ENCODE data around the gene RASSF1. TPM values are rescaled to one million over a fixed set of nuclear protein-coding genes. Genes with fewer than 3 reads are reported as not detected.
"Not testable (repeated sequence)": the region's sequence is repeated elsewhere in the genome, so short reads cannot be mapped to it uniquely, and the experiment has no call there.

Gene RASSF1
- total RNA-seq, 2 experiments from 2014 or later: 33.0 to 36.0 TPM

- Histone ChIP-seq H3K27ac (ENCODE audit: low read depth, low read length, poor library complexity, severe bottlenecking) (no peak overlapping the region), H3K9me2 (ENCODE audit: insufficient read depth, low read length) (no peaks in the 10 kb centered on the region), H3K79me2 (ENCODE audit: insufficient read depth, low read depth, low read length) (peaks cover 14% of the 10 kb centered on the region), H3K9me3 (ENCODE audit: low read length) (no peaks in the 10 kb centered on the region), H3K36me3 (ENCODE audit: insufficient read depth, low read length) (peaks cover 52% of the 10 kb centered on the region), H3K4me2 (ENCODE audit: low read length) (no peak overlapping the region), H3K4me3 (ENCODE audit: low read depth, low read length, poor library complexity, severe bottlenecking) (no peak overlapping the region), H3K4me1 (ENCODE audit: insufficient read depth, low read length, poor library complexity, severe bottlenecking) (no peaks in the 10 kb centered on the region), H4K20me1 (ENCODE audit: insufficient read depth, low read length) (no peaks in the 10 kb centered on the region), H2AFZ (ENCODE audit: low read length) (no peak overlapping the region)
- no peak for DNase-seq (ENCODE audit: low spot score)
- intact Hi-C loops (cut with micrococcal nuclease; ENCODE audit: unreplicated experiment): no loop called here
- TF ChIP-seq EZH2phosphoT487 (IDR thresholded peaks at IDR 0.05; ENCODE audit: borderline replicate concordance, low read depth, low read length): no peak
- TF ChIP-seq CTCF (conservative IDR thresholded peaks at IDR 0.05; ENCODE audit: low read length): no peak
- CTCF ChIA-PET (ENCODE audit: unreplicated experiment): no interaction called here
- no TSS peak for BruUV-seq (replicated peaks)
- POLR2A ChIA-PET: no interaction called here
These were observed 54.1 kb downstream of the RASSF1 start for GRCh38 chr3:50286322-50287227.

- CTCF ChIA-PET (ENCODE audit: unreplicated experiment); H4K20me1 ChIP-seq (ENCODE audit: insufficient read depth, low read length); H3K27ac ChIP-seq (ENCODE audit: low read depth, low read length, poor library complexity, severe bottlenecking); H3K4me3 ChIP-seq (ENCODE audit: low read depth, low read length, poor library complexity, severe bottlenecking); H3K4me1 ChIP-seq (ENCODE audit: insufficient read depth, low read length, poor library complexity, severe bottlenecking); intact Hi-C loops (cut with micrococcal nuclease; ENCODE audit: unreplicated experiment); DNase-seq (ENCODE audit: low spot score); H2AFZ ChIP-seq (ENCODE audit: low read length); BruUV-seq (replicated peaks); H3K79me2 ChIP-seq (ENCODE audit: insufficient read depth, low read depth, low read length); H3K4me2 ChIP-seq (ENCODE audit: low read length); H3K9me3 ChIP-seq (ENCODE audit: low read length); H3K9me2 ChIP-seq (ENCODE audit: insufficient read depth, low read length): not testable (repeated sequence)
- H3K36me3 ChIP-seq (ENCODE audit: insufficient read depth, low read length): peaks cover 36% of the 10 kb centered on the region
- POLR2A ChIA-PET: interaction anchor here (0.7 to 1.0 kb wide), 3 partner anchors 15 to 53 kb away, joined by 3 read pairs; partner anchors contain the start of genes HYAL3 and NAA80
These were observed 56.5 kb downstream of the RASSF1 start for GRCh38 chr3:50284121-50284520.

Other genes with a start within 250 kb of the RASSF1 start
- gene SEMA3F, start 185.5 kb downstream of the RASSF1 start, total RNA-seq (2014; rRNA removed; shearing (Covaris generic)): 0.28 TPM in 1 of 2 replicates, not detected in the other
- 0.18 and 0.84 TPM in 2 replicates for gene SEMA3F, start 185.5 kb downstream of the RASSF1 start, total RNA-seq (2022)
- gene GNAT1, start 149.2 kb downstream of the RASSF1 start, total RNA-seq (2014; rRNA removed; shearing (Covaris generic)): not detected in 2 replicates
- gene GNAT1, start 149.2 kb downstream of the RASSF1 start, total RNA-seq (2022): not detected in 2 replicates
- gene SLC38A3, start 135.6 kb downstream of the RASSF1 start, total RNA-seq (2014; rRNA removed; shearing (Covaris generic)): not detected in 2 replicates
- gene SLC38A3, start 135.6 kb downstream of the RASSF1 start, total RNA-seq (2022): not detected in 2 replicates
- 165 and 190 TPM in 2 replicates for gene GNAI2, start 104.6 kb downstream of the RASSF1 start, total RNA-seq (2014; rRNA removed; shearing (Covaris generic))
- gene GNAI2, start 104.6 kb downstream of the RASSF1 start, total RNA-seq (2022): 256 and 266 TPM in 2 replicates
- gene SEMA3B, start 71.7 kb downstream of the RASSF1 start, total RNA-seq (2014; rRNA removed; shearing (Covaris generic)): 0.10 and 0.28 TPM in 2 replicates
- gene SEMA3B, start 71.7 kb downstream of the RASSF1 start, total RNA-seq (2022): 0.82 and 1.2 TPM in 2 replicates
- not detected in 2 replicates for gene LSMEM2, start 61.7 kb downstream of the RASSF1 start, total RNA-seq (2014; rRNA removed; shearing (Covaris generic))
- gene LSMEM2, start 61.7 kb downstream of the RASSF1 start, total RNA-seq (2022): not detected in 2 replicates
- 73.1 and 95.5 TPM in 2 replicates for gene IFRD2, start 48.4 kb downstream of the RASSF1 start, total RNA-seq (2014; rRNA removed; shearing (Covaris generic))
- 93.3 and 97.3 TPM in 2 replicates for gene IFRD2, start 48.4 kb downstream of the RASSF1 start, total RNA-seq (2022)
- gene HYAL3, start 41.4 kb downstream of the RASSF1 start, total RNA-seq (2014; rRNA removed; shearing (Covaris generic)): 1.2 and 2.7 TPM in 2 replicates
- gene HYAL3, start 41.4 kb downstream of the RASSF1 start, total RNA-seq (2022): 3.5 and 4.4 TPM in 2 replicates
- 13.6 and 18.7 TPM in 2 replicates for gene NAA80, start 41.4 kb downstream of the RASSF1 start, total RNA-seq (2014; rRNA removed; shearing (Covaris generic))
- gene NAA80, start 41.4 kb downstream of the RASSF1 start, total RNA-seq (2022): 18.7 and 21.7 TPM in 2 replicates
- gene HYAL1, start 37.3 kb downstream of the RASSF1 start, total RNA-seq (2014; rRNA removed; shearing (Covaris generic)): 0.85 and 2.8 TPM in 2 replicates
- 0.33 and 0.36 TPM in 2 replicates for gene HYAL1, start 37.3 kb downstream of the RASSF1 start, total RNA-seq (2022)
- gene HYAL2, start 18.1 kb downstream of the RASSF1 start, total RNA-seq (2014; rRNA removed; shearing (Covaris generic)): 15.3 and 19.7 TPM in 2 replicates
- gene HYAL2, start 18.1 kb downstream of the RASSF1 start, total RNA-seq (2022): 7.6 and 7.7 TPM in 2 replicates
- gene TUSC2, start 12.6 kb downstream of the RASSF1 start, total RNA-seq (2014; rRNA removed; shearing (Covaris generic)): 24.5 and 26.9 TPM in 2 replicates
- 20.2 and 20.4 TPM in 2 replicates for gene TUSC2, start 12.6 kb downstream of the RASSF1 start, total RNA-seq (2022)
- gene ZMYND10, start 4.9 kb upstream of the RASSF1 start, total RNA-seq (2014; rRNA removed; shearing (Covaris generic)): 1.7 and 1.8 TPM in 2 replicates
- 2.8 and 3.0 TPM in 2 replicates for gene ZMYND10, start 4.9 kb upstream of the RASSF1 start, total RNA-seq (2022)
- 38.6 and 52.5 TPM in 2 replicates for gene NPRL2, start 9.9 kb upstream of the RASSF1 start, total RNA-seq (2014; rRNA removed; shearing (Covaris generic))
- gene NPRL2, start 9.9 kb upstream of the RASSF1 start, total RNA-seq (2022): 27.9 and 36.0 TPM in 2 replicates
- gene CYB561D2, start 10.0 kb upstream of the RASSF1 start, total RNA-seq (2014; rRNA removed; shearing (Covaris generic)): 16.2 and 28.0 TPM in 2 replicates
- 17.8 and 18.7 TPM in 2 replicates for gene CYB561D2, start 10.0 kb upstream of the RASSF1 start, total RNA-seq (2022)
- 14.5 and 18.9 TPM in 2 replicates for gene TMEM115, start 18.7 kb upstream of the RASSF1 start, total RNA-seq (2014; rRNA removed; shearing (Covaris generic))
- gene TMEM115, start 18.7 kb upstream of the RASSF1 start, total RNA-seq (2022): 16.2 and 17.1 TPM in 2 replicates
- 0.09 TPM in 1 of 2 replicates, not detected in the other for gene CACNA2D2, start 162.8 kb upstream of the RASSF1 start, total RNA-seq (2014; rRNA removed; shearing (Covaris generic))
- gene CACNA2D2, start 162.8 kb upstream of the RASSF1 start, total RNA-seq (2022): 0.21 and 0.28 TPM in 2 replicates
- gene C3orf18, start 226.9 kb upstream of the RASSF1 start, total RNA-seq (2014; rRNA removed; shearing (Covaris generic)): 3.9 and 8.0 TPM in 2 replicates
- 8.0 and 9.5 TPM in 2 replicates for gene C3orf18, start 226.9 kb upstream of the RASSF1 start, total RNA-seq (2022)
- 18.9 and 19.3 TPM in 2 replicates for gene HEMK1, start 228.7 kb upstream of the RASSF1 start, total RNA-seq (2014; rRNA removed; shearing (Covaris generic))
- gene HEMK1, start 228.7 kb upstream of the RASSF1 start, total RNA-seq (2022): 27.4 and 30.1 TPM in 2 replicates